Measurements from ENCODE around the gene IFFO2.

GRCh38 chr1:18913065-18913835 lies 43.2 kb downstream of the IFFO2 start:
- TF ChIP-seq CTCF (IDR thresholded peaks at IDR 0.05) (peak; percentile 89), EZH2 (IDR thresholded peaks at IDR 0.05; ENCODE audit: borderline replicate concordance, insufficient read depth, low read depth, low read length, poor library complexity, severe bottlenecking) (no peak)
